Fibroblast of skin of abdomen (primary cell): ENCODE results near the gene PCDH17.

Experiments
- DNase-seq: peaks from one replicate; pipeline ENCODE4 v3.0.0-alpha.2; 2013

Gene PCDH17

GRCh38 chr13:57636816-57637215 lies 5.3 kb downstream of the PCDH17 start:
- DNase-seq = no peak

DNA sequence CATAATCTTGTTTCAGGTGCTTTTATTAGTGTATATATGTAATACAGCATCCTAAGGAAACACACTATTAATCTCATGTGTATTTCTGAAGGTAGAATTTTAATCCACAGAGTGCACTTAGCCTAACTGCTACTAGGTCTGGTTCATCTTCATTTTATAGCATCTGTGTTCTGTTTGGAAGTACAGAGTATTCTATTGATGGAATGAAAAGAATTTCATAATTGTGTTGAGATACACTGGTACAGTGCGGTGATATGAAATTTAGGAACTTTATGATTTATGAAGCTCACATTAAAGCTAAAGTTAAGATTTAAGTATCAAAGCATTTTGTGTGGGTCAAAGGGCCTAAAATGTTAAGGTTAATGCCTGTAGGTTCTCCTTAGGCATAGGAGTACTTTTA lies 6.0 kb downstream of the PCDH17 start:
- no peak for DNase-seq

GRCh38 chr13:57638186-57638890 lies 6.8 kb downstream of the PCDH17 start:
- DNase-seq = no peak

DNA sequence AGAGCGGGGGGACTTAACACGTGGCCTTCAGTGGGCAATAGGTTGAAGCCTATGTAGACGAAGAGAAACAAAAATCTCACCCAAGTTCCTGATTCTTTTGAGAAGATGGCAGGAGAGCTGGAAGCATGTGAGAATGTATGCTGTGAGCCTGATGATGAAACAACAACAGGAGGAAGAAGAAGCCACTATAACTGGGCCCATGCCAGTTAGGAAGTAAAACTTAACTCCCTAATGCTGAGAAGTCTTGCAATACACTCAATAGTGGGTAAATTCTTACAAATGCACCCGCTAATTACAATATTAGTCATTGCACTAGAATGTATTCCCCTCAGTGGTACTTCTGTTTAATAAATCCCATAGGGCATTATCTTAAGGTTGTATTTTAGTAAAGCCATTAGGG lies 9.1 kb downstream of the PCDH17 start:
- peak; percentile 16 for DNase-seq

- DNase-seq = no peak
Observed at GRCh38 chr13:57641051-57641450, 9.5 kb downstream of the PCDH17 start.

DNA sequence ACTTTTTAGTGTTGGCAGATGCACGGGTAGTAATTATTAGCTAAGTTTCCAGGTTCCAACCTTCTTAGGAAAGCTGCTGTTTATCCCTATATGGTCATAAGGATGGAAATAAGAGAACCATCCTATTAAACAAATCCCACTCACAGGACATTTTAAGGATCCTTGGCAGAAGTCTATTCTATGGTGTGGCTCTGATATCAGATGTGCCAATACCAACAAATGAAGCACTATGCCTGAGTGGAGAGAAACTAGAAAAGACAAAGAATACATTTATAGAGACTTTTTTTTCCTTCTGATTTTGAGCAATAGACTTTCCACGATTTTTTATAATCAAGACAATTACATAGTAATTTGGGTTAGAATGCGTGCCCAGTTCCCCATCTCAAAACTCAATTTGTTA lies 12.6 kb downstream of the PCDH17 start:
- no peak for DNase-seq

DNA sequence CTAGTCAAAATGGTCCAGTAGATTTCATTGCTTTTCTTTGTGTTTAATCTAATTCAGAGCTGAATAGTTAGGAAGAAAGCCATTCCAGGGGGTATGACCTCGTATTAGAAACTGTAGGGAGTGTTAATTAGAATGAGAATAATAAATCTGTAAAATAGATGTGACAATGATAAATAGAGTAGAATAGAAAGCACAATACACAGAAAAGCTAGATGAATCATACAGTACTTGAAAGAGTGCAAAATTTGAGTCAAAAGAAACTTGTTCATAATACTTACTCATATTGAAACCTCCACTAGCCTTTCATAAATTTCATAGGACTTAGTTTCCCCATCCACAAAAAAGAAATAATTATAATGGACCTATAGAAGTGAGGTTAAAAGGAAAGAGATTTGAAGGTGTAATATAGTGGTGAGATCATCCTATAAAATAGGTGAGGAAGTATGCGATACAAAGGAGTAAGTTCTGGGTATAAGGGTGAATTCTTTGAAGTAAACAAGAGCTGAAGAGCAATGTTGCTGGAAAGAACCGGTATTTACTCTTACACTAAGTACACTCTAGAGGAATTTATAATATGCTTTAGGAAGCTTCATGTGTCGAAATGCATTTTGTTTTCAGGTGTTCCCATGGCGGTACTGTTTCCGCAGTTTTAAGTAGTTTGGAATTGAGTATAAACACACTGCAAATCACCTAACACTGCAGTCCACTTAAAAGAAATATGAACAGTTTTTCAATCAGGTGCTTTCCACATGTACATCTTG lies 21.9 kb downstream of the PCDH17 start:
- no peak for DNase-seq

GRCh38 chr13:57665481-57665880 lies 33.9 kb downstream of the PCDH17 start:
- DNase-seq = peak; percentile 8

DNA sequence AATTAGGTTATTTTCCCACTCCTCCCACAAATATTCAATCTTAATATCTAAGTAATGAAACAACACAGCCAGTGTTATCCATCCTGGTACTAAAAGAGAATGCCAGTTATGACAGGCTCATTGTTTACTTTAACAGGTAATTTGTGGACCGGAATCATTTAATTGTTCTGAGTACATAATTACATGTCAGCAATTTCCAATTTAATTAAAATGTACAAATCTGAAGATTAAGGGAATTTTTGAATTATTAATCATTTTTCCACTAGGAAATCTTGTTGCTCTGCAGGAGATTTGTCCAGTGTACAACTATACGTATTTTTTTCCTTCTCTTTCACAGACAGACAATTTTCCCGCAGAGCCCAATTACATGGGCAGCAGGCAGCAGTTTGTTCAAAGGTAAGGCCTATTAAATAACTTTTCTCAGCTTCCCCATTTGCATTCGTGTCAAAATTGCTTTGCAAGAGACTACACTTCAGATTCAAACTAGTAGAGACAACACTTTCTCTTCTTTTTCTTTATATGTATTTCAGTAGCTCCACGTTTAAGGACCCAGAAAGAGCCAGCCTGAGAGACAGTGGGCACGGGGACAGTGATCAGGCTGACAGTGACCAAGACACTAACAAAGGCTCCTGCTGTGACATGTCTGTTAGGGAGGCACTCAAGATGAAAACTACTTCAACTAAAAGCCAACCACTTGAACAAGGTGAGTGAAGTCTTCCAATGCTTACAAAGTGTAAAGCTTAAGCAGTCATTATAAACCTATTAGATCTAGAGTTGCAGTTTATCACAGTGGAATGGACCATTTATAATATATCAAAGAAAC lies 34.8 kb downstream of the PCDH17 start:
- no peak for DNase-seq

DNA sequence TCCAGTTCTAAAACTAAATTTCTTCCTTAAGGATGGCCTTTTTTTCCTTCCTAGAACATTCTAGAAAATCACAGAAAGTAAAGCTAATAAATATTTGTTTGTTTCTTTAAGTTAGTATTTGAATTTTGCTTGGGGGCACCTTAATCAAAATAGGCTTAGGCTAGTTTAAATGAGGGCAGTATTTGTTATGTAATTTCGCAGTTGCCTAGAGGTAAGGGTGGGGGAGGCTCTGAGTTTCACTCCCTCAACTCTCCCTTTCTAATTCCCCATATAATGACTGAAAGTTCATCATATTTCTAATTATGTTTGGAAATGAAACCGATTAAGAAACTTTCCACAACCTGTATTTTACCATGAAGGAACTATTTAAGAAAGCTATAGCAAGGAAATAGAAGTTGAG lies 40.6 kb downstream of the PCDH17 start:
- DNase-seq = no peak

GRCh38 chr13:57673197-57673596 lies 41.7 kb downstream of the PCDH17 start:
- DNase-seq = no peak

DNA sequence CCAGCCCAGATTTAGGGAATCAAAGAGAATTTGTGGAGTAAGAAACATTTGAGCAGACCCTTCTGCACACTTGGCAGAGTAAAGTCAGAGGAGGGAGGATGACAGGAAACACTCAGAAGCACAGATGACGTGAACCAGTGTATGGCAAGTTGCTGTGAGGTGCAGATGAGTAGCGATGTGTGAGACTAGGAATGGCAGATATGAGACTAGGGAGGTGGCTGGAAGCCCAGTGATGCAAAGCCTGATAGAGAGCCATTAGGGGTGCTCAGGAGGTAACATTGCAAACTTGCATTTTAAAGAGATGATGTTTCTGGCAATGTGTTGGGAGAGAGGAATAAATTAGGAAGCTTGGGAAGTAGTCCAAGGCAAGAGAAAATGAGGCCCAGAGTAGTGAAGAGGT lies 44.0 kb downstream of the PCDH17 start:
- peak; percentile 1 for DNase-seq

DNA sequence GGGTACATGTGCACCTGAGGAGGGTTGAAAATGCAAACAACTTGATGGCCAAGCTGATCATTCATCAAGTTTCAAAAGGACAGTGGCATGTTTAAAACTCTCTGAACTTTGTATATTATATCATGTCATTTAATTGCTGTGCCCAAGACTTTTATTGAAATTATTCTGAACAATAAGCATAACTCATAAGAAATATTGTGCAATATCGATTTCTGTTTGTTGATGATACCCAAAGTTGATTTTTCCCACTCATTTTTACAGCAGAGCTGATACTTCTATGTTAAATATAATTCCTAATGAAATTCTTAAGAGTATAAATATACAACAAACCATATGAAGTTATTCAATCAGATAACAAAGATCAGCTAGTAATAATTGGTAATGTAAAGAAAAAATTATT lies 49.1 kb downstream of the PCDH17 start:
- DNase-seq = no peak

GRCh38 chr13:57682128-57682716 lies 50.7 kb downstream of the PCDH17 start:
- DNase-seq = no peak

GRCh38 chr13:57698851-57699250 lies 67.3 kb downstream of the PCDH17 start:
- no peak for DNase-seq

- no peak for DNase-seq
Observed at GRCh38 chr13:57704031-57704430, 72.5 kb downstream of the PCDH17 start.

- no peak for DNase-seq
Observed at GRCh38 chr13:57716295-57716694, 84.8 kb downstream of the PCDH17 start.

- no peak for DNase-seq
Observed at GRCh38 chr13:57724486-57725272, 93.1 kb downstream of the PCDH17 start.

GRCh38 chr13:57725480-57725879 lies 93.9 kb downstream of the PCDH17 start:
- no peak for DNase-seq

DNA sequence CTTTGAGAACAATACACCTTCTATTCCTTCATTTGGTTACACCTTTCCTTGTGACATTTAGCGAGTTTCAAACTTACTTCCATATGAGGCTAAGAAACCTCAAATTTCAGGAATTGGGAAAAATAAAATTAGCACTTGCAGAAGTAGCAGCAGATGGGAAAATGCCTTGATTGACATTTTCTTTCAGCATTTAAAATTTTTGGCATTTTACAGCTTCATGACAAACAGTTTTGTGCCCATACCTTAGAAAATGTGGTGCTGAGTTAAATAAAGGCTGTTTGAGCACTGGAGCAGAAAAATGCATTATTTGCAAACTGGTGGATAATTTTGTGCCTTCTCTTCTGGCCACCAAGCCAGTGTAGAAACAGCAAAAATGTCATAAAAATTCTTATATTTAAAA lies 95.4 kb downstream of the PCDH17 start:
- DNase-seq = no peak

- no peak for DNase-seq
Observed at GRCh38 chr13:57734306-57734705, 102.8 kb downstream of the PCDH17 start.

DNA sequence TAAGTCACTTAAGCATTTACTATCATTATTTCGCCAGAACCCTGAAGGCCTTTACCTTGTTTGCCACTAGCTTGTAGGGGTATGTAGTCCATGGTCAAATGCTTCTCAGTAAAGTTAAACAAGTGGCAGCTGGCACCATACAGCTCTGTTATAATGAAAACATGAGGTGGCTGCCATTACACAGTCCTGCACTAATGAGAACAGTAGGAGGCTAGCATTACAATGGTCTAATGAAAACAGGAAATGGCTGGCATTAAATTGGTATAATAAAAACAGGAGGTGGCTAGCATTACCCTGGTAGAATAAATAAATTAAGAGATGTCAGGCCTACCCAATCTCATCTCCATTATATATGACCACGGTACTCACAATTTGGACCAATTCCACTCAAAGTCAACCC lies 107.5 kb downstream of the PCDH17 start:
- no peak for DNase-seq
